CD4-positive, alpha-beta T cell treated with Interleukin-6 for 4 hours (primary cell): Measurements from ENCODE around the gene FAM3A.

Experiments used
- DNase-seq: peaks from one replicate; pipeline ENCODE4 v3.0.0-alpha.2; 2020; ENCODE audit warnings: mixed read lengths

Gene FAM3A

DNA sequence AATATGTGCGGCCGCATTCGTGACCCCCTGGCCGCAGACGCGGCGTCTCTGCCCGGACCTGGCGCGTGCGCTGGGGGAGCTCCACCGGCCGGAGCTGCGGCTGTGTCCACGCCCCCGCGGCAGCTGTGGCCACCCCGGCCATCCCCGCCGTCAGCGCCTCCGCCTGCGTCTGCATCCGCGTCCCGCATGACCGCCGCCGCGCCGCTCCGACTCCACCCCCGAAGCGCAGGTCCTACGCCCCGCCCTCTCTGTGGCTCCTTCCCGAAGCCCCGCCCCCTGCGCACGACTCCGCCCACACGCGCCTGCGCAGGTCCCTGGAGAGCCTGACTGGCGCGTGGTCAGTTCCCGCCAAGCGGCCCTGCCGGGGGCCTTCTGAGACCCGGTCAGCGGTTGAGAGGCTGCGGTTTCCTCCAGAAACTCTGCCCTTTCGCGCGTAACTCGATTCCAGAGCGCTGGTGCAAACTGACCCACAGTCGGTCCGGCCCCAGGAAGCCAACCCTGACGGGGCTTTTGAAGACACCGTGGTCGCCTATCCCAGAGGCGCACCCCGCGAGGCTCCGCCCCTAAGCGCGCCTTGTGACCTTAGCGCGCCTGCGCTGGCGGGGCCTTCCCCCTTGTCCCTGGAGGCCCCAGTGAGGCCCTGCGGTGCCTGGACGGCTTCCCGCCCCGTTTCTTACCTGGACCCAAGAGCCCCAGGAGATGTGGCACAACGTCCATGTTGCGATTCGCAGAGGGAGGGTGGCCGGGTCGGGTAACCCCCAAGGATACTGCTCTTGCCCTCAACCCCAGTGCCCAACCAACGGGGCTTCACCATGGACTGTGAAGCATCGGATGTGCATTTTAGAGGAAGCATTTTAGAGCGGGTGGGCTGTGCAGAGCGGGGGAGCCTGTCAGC lies 37.1 kb downstream of the FAM3A start, which contains the start of gene LAGE3:
TSS of gene LAGE3 (minus strand) at position 554 of the 895 bp plus-strand sequence. CDS start at position 188, 366 bp downstream.
- DNase-seq = peak; percentile 94

DNA sequence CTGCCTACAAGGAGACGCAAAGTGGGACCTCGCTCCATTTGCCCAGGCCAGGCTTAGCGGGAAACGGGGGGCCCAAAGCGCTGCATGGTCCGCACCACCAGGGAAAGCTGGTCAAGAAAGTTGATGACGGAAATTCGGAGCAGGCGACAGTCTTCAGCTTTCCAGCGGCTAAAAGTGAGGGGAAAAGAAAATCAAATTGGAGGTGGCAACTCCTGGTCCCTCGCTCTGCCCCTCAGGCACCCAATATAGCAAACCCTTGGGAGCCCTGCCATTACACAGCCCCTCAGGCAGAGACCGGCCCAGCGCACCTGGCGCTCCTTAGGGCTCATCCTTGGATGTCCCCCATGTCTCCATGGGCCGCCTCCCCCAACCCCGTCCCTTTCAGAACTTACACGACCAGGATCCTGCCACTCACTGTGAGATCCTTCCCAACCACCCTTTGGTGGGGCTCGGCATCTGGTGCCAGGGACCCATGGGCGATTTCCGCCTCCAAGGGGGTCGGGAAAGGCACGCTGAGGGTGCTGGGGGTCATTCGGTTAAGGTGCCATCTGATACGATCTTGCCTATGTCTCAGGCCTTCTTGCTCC lies 38.0 kb downstream of the FAM3A start:
- DNase-seq = no peak

DNA sequence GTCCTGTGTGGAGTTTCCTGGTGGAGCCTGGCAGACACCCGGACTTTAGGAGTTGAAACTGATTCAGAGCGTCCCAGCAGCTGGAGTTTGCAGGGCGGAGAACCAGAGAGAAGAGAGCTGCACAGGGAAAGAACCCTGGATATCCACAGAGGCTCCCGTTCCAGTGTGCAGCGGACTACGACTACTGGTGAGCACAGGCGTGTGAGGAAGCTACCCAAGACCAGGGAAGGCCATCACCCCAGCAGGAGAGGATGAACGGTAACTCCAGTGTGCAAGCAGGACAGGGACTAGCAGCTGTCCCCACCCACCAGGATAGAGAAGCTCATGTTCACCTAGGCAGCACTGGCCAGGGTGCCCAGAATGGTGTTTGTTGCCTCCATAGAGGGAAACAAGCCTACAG lies 39.2 kb downstream of the FAM3A start:
- no peak for DNase-seq

DNA sequence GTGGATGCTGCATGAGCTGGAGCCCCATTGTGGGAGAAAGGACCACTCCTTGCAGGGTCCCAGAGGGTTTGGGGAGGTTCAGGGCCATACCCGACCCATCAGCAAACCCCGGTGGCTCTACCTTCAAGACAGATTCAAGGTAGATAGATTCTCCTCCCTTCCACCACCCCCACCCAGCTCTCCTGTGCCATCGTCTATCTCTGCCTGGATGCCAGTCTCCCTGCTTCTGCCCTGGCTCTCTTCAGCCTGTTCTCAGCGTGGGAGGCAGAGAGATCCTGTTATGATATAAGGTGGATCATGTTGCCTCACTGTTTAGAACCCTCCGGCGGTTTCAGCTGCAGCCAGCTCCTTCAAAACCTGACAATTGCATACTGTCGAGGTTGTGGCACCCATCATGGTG lies 42.3 kb downstream of the FAM3A start:
- no peak for DNase-seq

DNA sequence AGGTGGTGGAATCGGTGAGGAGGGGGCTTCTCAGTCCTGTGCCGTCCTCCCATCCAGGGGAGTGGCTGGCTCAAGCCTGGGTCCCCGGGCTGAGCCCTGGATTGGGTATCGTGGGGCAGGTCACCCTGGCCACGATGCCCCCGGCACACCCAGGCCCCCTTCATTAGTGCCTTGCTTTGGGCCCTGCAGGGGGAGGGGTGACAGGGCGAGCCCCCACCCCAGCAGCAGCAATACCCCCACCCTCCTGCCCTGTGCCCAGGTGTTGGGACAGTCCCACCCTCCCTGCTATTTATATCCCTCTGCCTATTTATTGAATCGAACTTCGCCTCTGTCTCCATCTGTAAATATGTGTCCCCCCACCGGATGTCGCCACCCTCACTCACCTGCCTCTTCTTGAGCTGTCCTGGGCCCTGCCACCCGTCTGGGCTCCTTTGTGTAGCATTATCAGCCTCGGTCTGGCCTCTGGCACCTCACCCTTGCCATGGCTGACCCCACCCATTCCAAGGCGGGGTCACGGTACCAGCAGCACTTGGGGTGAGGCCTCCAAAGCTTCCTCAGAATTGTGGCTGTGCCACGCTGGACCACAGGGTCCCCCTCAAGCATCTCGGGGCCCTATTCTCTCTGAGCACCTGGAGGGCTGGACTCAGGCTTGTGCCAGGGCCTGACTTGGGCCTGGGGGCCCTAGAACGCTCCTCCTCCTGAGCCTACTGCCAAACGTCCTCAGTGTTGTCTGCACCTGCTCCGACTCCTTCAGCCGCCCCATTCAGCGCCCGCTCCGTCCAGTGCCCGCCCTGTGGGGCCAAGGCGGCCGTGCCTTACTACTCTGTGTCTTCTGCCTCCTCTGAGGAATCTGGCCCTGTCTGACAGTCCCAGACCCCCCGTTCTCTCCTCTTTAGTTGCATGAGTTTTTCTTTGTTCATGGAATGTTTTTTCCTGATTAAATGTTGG lies 43.1 kb downstream of the FAM3A start:
- no peak for DNase-seq

DNA sequence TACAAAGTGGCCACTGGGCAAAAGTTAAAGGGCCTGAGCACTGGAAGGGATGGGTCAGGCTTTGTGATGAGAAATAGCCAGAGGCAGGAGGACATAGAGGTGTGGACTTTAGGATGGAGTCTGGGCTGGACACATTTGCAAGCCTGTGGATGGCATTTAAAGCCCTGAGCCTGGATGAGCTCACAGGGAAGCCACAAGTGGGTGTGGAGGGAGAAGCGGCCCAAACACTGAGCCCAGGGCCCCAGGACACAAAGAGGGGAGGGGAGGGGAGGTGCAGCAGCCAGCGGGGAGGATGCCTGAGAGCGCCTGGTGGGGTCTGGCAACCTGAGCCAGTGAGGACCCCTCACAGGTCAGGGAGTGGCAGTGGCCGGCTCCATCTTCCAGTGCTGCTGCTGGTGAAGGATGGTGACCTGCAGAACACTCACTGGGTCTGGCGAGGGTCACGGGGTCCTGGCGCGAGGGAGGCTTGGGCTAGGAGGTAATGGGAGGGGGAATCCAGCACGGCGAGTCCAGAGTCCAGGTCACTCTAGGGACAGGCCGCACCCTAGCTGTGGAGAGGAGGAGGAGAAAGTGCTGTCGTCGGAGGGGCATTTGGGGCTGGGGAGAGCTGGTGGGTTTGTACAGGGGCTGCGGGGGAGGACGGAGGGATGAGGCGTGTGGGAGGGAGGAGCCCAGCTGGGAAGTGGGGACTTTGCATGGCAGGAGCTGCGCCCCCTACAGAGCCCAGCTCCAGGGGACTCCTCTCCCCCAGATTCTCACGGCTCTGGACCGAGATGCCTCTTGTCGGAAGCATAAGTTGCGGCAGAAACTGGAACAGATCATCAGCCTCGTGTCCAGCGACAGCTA lies 44.0 kb downstream of the FAM3A start:
- no peak for DNase-seq

DNA sequence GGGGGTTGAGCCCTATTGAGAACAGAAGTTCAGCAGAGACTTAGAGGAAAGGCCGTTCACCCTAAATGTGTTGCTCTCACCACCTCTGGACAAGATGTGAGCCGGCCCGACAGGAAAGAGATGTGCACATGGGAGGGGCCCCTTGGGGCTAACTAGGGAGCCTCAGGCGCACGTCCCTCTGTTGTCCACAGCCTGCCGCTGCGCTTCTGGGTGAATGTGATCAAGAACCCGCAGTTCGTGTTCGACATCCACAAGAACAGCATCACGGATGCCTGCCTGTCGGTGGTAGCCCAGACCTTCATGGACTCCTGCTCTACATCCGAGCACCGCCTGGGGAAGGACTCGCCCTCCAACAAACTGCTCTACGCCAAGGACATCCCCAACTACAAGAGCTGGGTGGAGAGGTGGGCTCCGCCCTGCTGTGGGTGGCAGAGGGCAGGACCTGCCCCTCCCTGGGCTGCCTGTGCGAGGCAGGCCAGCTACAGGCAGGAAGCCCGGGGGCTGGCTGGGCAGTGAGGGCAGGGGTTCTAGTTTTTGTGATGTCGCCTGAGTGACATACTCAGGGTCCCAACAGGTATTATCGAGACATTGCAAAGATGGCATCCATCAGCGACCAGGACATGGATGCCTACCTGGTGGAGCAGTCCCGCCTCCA lies 45.0 kb downstream of the FAM3A start:
- no peak for DNase-seq

DNA sequence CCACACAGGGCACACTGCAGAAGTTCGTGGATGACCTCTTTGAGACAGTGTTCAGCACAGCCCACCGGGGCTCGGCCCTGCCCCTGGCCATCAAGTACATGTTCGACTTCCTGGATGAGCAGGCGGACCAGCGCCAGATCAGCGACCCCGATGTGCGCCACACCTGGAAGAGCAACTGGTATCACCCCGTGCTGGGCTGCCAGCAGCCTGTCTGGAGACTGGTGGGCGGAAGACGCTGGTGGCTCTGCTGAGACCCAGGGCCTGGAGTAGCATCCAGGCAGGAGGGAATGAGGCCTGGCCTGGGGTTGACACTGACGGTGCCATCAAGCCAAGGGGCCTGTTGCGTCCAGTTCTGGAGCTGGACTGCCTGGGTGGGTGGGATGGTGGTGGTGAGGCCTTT lies 45.6 kb downstream of the FAM3A start:
- DNase-seq = no peak

DNA sequence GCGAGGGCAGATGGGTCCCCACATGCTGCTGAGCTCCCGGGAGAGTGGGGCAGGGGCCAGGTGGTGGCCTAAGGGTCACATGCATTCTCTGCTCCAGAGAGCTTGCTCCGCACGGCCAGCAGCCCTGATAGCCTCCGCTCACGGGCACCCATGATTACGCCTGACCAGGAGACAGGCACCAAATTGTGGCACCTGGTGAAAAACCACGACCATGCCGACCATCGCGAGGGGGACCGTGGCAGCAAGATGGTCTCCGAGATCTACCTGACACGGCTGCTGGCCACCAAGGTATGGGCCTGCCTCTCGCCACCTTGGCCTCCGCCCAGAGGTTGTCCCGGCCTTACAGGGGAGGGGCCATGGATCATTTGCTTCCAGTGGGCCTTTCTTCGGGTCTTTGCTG lies 46.2 kb downstream of the FAM3A start:
- DNase-seq = no peak

DNA sequence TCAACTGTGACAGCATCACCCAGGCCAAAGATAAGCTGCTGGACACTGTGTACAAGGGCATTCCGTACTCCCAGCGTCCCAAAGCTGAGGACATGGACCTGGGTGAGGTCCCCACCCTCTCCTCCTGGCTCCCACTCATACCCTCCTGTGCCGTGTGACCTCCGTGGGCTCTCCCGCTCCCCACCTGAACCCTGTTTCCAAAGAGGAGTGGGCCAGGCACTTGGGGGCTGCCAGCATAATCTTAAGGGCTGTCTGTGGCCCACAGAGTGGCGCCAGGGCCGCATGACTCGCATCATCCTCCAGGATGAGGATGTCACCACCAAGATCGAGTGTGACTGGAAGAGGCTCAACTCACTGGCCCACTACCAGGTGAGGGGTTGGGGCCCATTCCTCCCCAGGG lies 46.9 kb downstream of the FAM3A start:
- no peak for DNase-seq

DNA sequence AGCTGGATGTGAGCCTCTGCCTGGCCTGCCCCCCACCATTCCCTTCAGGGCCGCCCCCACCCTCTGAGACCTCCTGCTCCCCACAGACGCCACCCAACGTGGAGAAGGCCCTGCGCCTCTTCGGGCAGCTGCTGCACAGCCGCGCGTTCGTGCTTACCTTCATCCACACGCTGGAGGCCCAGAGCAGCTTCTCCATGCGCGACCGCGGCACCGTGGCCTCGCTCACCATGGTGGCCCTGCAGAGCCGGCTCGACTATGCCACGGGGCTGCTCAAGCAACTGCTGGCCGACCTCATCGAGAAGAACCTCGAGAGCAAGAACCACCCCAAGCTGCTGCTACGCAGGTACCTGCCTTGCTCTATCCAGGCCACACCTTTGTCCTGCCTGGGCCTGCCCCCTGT lies 47.8 kb downstream of the FAM3A start:
- no peak for DNase-seq

DNA sequence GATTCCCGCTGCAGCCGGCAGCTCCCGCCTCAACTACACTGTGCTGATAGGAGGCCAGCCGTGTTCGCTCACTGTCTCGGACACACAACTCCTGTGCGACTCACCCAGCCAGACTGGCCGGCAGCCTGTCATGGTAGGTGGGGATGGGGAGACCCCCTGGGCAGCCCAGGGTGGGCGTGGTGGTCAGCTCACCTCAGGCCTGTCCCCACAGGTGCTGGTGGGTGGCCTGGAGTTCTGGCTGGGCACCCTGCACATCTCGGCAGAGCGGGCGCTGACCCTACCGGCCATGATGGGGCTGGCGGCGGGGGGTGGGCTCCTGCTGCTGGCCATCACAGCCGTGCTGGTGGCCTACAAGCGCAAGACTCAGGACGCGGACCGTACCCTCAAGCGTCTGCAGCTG lies 48.5 kb downstream of the FAM3A start:
- no peak for DNase-seq

DNA sequence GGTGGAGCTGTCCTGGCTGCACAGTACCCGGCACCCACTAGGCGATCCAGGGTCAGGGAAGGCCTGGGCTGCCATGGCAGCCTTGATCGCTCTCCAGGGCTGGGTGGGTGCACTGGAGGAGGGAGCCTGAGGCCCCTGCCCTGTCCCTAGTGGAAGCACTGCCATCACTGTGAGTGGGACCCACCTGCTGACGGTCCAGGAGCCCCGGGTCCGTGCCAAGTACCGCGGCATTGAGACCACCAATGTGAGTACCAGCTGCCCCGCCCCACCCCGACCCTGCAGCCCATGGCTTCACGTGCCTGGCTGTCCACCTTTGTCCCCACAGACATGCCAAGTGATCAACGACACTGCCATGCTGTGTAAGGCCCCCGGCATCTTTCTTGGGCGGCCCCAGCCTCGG lies 49.1 kb downstream of the FAM3A start:
- DNase-seq = no peak

DNA sequence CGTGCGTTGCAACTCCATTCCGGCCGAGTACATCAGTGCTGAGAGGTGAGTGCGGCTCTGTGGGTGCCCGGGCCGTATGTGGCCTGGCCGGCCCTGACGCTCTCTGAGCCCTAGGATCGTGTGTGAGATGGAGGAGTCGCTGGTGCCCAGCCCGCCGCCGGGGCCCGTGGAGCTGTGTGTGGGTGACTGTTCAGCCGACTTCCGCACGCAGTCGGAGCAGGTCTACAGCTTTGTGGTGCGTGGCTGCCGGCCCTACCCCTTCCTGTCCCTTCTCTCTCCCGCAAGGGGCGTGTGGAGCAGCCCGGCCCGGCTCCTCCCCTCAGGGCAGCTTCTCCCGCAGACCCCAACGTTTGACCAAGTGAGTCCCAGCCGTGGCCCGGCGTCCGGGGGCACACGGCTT lies 50.0 kb downstream of the FAM3A start:
- no peak for DNase-seq

DNA sequence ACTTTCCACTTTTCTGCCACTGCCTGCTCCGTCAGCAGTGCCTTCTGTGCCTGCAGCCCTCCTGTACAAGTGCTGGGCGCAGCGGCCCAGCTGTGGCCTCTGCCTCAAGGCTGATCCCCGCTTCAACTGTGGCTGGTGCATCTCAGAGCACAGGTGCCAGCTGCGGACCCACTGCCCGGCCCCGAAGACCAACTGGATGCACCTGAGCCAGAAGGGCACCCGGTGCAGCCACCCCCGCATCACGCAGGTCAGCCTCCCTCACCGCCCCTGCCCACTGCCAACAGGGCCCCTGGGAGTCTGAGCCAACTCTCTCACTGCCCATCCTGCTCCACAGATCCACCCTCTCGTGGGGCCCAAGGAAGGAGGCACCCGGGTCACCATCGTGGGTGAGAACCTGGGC lies 50.4 kb downstream of the FAM3A start:
- no peak for DNase-seq

DNA sequence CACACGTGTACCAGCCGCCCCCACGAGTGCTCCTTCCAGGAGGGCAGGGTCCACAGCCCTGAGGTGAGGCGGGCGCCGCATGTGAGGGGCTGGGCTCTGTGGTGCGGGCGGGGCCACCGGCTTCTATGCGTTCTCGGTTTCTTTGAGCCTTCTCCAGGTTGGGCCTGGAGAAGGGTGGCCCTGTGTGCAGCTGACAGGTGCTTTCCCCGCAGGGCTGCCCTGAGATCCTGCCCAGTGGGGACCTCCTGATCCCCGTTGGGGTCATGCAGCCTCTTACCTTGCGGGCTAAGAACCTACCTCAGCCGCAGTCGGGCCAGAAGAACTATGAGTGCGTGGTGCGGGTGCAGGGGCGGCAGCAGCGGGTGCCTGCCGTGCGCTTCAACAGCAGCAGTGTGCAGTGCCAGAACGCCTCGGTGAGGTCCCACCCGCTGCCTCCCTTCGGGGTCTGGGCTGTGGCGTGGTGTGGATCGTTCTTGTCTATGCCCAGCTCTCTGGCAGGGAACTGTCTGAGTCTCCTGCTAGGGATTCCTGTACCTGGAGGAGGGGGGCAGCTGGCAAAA lies 51.1 kb downstream of the FAM3A start:
- DNase-seq = no peak

DNA sequence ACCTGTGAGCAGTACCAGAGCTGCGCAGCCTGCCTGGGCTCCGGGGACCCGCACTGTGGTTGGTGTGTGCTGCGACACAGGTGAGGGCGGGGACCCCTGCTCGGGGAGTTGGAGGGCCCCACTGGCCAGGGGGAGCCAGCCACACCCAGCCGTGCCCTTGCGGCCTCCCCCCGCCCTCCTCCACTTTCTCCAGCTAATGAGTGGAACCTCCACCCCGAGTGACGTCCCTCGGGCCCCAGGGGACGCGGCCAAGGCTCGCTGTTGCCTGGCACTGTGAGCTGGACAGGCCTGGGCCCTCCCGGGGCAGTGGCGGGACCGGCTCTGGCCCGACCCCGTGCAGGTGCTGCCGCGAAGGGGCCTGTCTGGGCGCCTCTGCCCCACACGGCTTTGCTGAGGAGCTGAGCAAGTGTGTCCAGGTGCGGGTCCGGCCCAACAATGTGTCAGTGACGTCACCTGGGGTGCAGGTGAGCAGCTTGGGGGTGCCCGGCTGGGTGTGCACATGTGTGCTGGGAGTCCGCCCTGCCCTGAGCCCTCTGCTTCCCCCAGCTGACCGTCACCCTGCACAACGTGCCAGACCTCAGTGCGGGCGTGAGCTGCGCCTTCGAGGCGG lies 52.3 kb downstream of the FAM3A start:
- DNase-seq = no peak

DNA sequence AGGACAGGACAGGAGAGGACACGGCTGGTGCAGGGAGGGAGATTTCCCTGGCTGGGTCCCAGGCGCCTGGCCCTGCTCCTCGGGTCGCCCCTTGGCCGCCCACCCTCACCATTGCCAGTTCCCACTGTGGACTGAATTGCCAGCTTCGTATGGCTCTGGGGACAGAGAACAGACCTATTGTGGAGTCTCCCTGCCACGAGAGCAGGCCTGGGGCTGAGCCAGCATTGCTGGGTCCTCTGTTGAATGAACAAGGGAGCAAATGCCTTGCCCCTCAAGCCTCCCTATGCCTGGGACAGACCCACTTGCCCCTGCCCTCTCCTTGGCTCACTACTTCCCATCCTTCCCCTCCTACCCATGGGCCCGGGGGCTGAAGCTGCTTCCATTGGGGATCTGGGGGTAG lies 53.6 kb downstream of the FAM3A start:
- no peak for DNase-seq

DNA sequence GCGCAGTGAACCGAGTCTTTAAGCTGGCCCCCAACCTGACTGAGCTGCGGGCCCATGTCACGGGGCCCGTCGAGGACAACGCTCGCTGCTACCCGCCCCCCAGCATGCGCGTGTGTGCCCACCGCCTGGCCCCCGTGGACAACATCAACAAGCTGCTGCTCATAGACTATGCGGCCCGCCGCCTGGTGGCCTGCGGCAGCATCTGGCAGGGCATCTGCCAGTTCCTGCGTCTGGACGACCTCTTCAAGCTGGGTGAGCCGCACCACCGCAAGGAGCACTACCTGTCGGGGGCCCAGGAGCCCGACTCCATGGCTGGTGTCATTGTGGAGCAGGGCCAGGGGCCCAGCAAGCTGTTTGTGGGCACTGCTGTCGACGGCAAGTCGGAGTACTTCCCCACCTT lies 55.7 kb downstream of the FAM3A start:
- DNase-seq = no peak

DNA sequence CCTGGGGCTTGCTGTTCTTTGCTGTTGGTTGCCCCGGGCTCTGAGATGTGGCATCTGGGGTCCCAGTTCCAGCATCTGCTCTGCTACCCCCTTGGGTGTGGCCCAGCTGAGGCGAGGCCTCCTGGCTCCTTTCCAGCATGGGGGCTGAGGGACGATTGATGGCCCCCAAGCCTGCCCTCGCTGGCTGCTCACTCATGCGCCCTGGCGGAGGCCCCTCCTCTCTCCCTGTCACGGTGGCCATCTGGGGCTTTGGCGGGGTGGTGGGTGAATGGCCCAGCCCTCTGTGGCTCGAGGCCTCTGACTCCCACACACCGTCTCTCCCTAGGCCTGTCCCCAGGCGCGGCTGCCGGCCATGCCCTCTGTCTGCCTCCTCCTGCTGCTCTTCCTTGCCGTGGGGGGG lies 56.2 kb downstream of the FAM3A start:
- no peak for DNase-seq
